Left ventricle myocardium inferior (tissue), 1 donor: ENCODE data around the gene ADAMTSL1. TPM values are rescaled to one million over a fixed set of nuclear protein-coding genes. Genes with fewer than 3 reads are reported as not detected.

ENCODE experiments used
- DNase-seq: peaks from one replicate; pipeline ENCODE4 v3.0.0-alpha.2; 2020
- H3K27ac ChIP-seq: fragments of 200-600 bp; replicated peaks from 2 replicates; pipeline ENCODE4 v1.8.0; 2021
- H3K27me3 ChIP-seq: fragments of 200-600 bp; 2 replicates; pipeline ENCODE4 v1.8.0; 2021; ENCODE audit warnings: low read depth
- H3K36me3 ChIP-seq: fragments of 200-600 bp; 2 replicates; pipeline ENCODE4 v1.8.0; 2021
- H3K4me1 ChIP-seq: fragments of 200-600 bp; 2 replicates; pipeline ENCODE4 v1.8.0; 2021
- H3K4me3 ChIP-seq: fragments of 200-600 bp; 2 replicates; pipeline ENCODE4 v1.8.0; 2021; ENCODE audit warnings: mild to moderate bottlenecking, moderate library complexity
- H3K9me3 ChIP-seq: fragments of 200-600 bp; replicated peaks from 2 replicates; pipeline ENCODE4 v1.8.0; 2021
- CTCF ChIP-seq: fragments of 200-600 bp; IDR thresholded peaks from 2 replicates; pipeline ENCODE4 v1.8.0; 2021; ENCODE audit warnings: antibody characterized with exemption, mild to moderate bottlenecking, borderline replicate concordance
- intact Hi-C: fragments of 100-400 bp; cut with micrococcal nuclease; formaldehyde crosslinking; loops from one replicate; pipeline ENCODE4 v1.11.0; 2022
- total RNA-seq: library from RNA; stranded (reverse); fragmentation: NEBNext Ultra II Directional; extraction: Animal tissue kit (Norgen Biotek cat#: 25700); gene quantifications from one replicate; pipeline ENCODE4 v1.2.1, GENCODE V29; 2021
- donor health status: DM: no; HTN: yes; CAD: no; lungs with severe emphysema.

The ADAMTSL1 gene
- total RNA-seq, 1 donor from 2014 or later, result 1.7 TPM

- Histone ChIP-seq H3K4me1 (peaks cover 11% of the 10 kb centered on the region), H3K4me3 (no peak overlapping the region), H3K36me3 (no peaks in the 10 kb centered on the region), H3K27ac (no peak overlapping the region), H3K27me3 (no peaks in the 10 kb centered on the region), H3K9me3 (no peaks in the 10 kb centered on the region)
- intact Hi-C loops, result no loop called here
- no peak for DNase-seq
- TF ChIP-seq CTCF, result no peak
These were observed 297.1 kb downstream of the ADAMTSL1 start for GRCh38 chr9:18771011-18771410.

- no peaks in the 10 kb centered on the region for H3K9me3 ChIP-seq
- TF ChIP-seq CTCF, result no peak
- H3K36me3 ChIP-seq, result no peaks in the 10 kb centered on the region
- no peak overlapping the region for H3K4me3 ChIP-seq
- no peak for DNase-seq
- no peak overlapping the region for H3K27ac ChIP-seq
- peaks cover 11% of the 10 kb centered on the region for H3K4me1 ChIP-seq
- no peaks in the 10 kb centered on the region for H3K27me3 ChIP-seq
- intact Hi-C loops, result no loop called here
These were observed 297.8 kb downstream of the ADAMTSL1 start for GRCh38 chr9:18771763-18772162.

- no peak for TF ChIP-seq CTCF
- no peaks in the 10 kb centered on the region for H3K36me3 ChIP-seq
- no peak overlapping the region for H3K27ac ChIP-seq
- no peak overlapping the region for H3K4me3 ChIP-seq
- no peaks in the 10 kb centered on the region for H3K27me3 ChIP-seq
- no peaks in the 10 kb centered on the region for H3K9me3 ChIP-seq
- H3K4me1 ChIP-seq, result peaks cover 24% of the 10 kb centered on the region
- intact Hi-C loops, result no loop called here
- DNase-seq, result no peak
These were observed 301.3 kb downstream of the ADAMTSL1 start for GRCh38 chr9:18775241-18775640.

- no peaks in the 10 kb centered on the region for H3K36me3 ChIP-seq
- intact Hi-C loops, result no loop called here
- no peak overlapping the region for H3K27ac ChIP-seq
- no peak for DNase-seq
- H3K9me3 ChIP-seq, result no peaks in the 10 kb centered on the region
- H3K27me3 ChIP-seq, result no peaks in the 10 kb centered on the region
- peaks cover 18% of the 10 kb centered on the region for H3K4me1 ChIP-seq
- H3K4me3 ChIP-seq, result no peak overlapping the region
- no peak for TF ChIP-seq CTCF
These were observed 302.0 kb downstream of the ADAMTSL1 start for GRCh38 chr9:18775930-18776329.

GRCh38 chr9:18776836-18777820 is 303.2 kb downstream of the ADAMTSL1 start:
- no peak overlapping the region for H3K4me3 ChIP-seq
- TF ChIP-seq CTCF, result no peak
- no peak for DNase-seq

More at GRCh38 chr9:18776836-18777820, 303.2 kb downstream of the ADAMTSL1 start:
- Histone ChIP-seq H3K36me3 (no peaks in the 10 kb centered on the region), H3K27me3 (no peaks in the 10 kb centered on the region), H3K9me3 (no peaks in the 10 kb centered on the region), H3K4me1 (peaks cover 13% of the 10 kb centered on the region), H3K27ac (no peak overlapping the region)
- intact Hi-C loops, result no loop called here
